ENCODE measurements around the gene HAUS5. TPM values are rescaled to one million over a fixed set of nuclear protein-coding genes. Genes with fewer than 3 reads are reported as not detected.

HAUS5 gene
- total and polyA plus RNA-seq, 2 donors (not counting 1 experiment from before 2014, with no cell fraction given): 32.2 to 42.8 TPM

GRCh38 chr19:35565016-35565856 lies 47.3 kb upstream of the HAUS5 start:
- no peaks in the 10 kb centered on the region for H3K4me1 ChIP-seq (ENCODE audit: control insufficient read depth in 2 of 2, insufficient read depth in 2 of 2, low read length in 2 of 2)
- H4K20me1 ChIP-seq (ENCODE audit: control insufficient read depth, insufficient read depth, low read length, poor library complexity, severe bottlenecking): no peaks in the 10 kb centered on the region
- Mint-ChIP-seq H3K4me1 (peaks cover 3% of the 10 kb centered on the region), H3K27ac (no peak overlapping the region), H3K4me3 (no peak overlapping the region), H3K9me3 (ENCODE audit: insufficient read depth) (no peaks in the 10 kb centered on the region), H3K27me3 (peaks cover 40% of the 10 kb centered on the region)
- H3K36me3 ChIP-seq (replicated peaks in 1 of 2; ENCODE audit: control extremely low read depth in 1 of 2, control insufficient read depth in 1 of 2, extremely low read depth in 1 of 2, insufficient read depth in 2 of 2, low read length in 1 of 2): no peaks in the 10 kb centered on the region
- ChIA-PET POLR2A (no interaction called here), CTCF (no interaction called here)
- H3K4me2 ChIP-seq (replicated peaks; ENCODE audit: low read depth, low read length, poor library complexity, severe bottlenecking): no peak overlapping the region
- TF ChIP-seq CTCF (IDR thresholded peaks at IDR 0.05) (no peak), EZH2 (IDR thresholded peaks at IDR 0.05; ENCODE audit: borderline replicate concordance, insufficient read depth, low read depth, low read length, poor library complexity, severe bottlenecking) (no peak)
- no peak overlapping the region for H3K9ac ChIP-seq (ENCODE audit: low read length)
- no peak overlapping the region for H2AFZ ChIP-seq (ENCODE audit: insufficient read depth, low read depth, low read length, poor library complexity, severe bottlenecking)
- ATAC-seq (ENCODE audit: low read depth) (no peak), DNase-seq (no peak)
- 88% methylated on average over 9 of the region's 12 CpGs for WGBS (ENCODE audit: insufficient coverage)
- no peak overlapping the region for H3K27ac ChIP-seq (ENCODE audit: low read length in 2 of 2)
- no peaks in the 10 kb centered on the region for H3K79me2 ChIP-seq (ENCODE audit: control insufficient read depth, insufficient read depth, low read length)
- no peak overlapping the region for H3K4me3 ChIP-seq (ENCODE audit: control extremely low read depth in 1 of 5, extremely low read depth in 1 of 5, insufficient read depth in 1 of 5, low read depth in 2 of 5, low read length in 4 of 5)
- peaks cover 0 to 27% (median 2%) of the 10 kb centered on the region in 4 experiments for H3K27me3 ChIP-seq (replicated peaks in 1 of 4; ENCODE audit: control extremely low read depth in 1 of 4, control insufficient read depth in 3 of 4, insufficient read depth in 4 of 4, low read length in 3 of 4)
- intact Hi-C loops (cut with micrococcal nuclease): no loop called here
- H3K9me3 ChIP-seq (ENCODE audit: control extremely low read depth in 1 of 3, control insufficient read depth in 2 of 3, insufficient read depth in 1 of 3, low read length in 2 of 3): peaks cover 0 to 4% (median 0%) of the 10 kb centered on the region in 3 donors

GRCh38 chr19:35566738-35567137 lies 45.8 kb upstream of the HAUS5 start:
- Mint-ChIP-seq H3K4me3 (no peak overlapping the region), H3K27me3 (peaks cover 40% of the 10 kb centered on the region), H3K9me3 (ENCODE audit: insufficient read depth) (no peaks in the 10 kb centered on the region), H3K27ac (no peak overlapping the region), H3K4me1 (no peaks in the 10 kb centered on the region)
- TF ChIP-seq CTCF (IDR thresholded peaks at IDR 0.05) (no peak), EZH2 (IDR thresholded peaks at IDR 0.05; ENCODE audit: borderline replicate concordance, insufficient read depth, low read depth, low read length, poor library complexity, severe bottlenecking) (no peak)
- no peaks in the 10 kb centered on the region for H3K4me1 ChIP-seq (ENCODE audit: control insufficient read depth in 2 of 2, insufficient read depth in 2 of 2, low read length in 2 of 2)
- peaks cover 0 to 27% (median 0%) of the 10 kb centered on the region in 4 experiments for H3K27me3 ChIP-seq (replicated peaks in 1 of 4; ENCODE audit: control extremely low read depth in 1 of 4, control insufficient read depth in 3 of 4, insufficient read depth in 4 of 4, low read length in 3 of 4)
- no peak overlapping the region for H3K9ac ChIP-seq (ENCODE audit: low read length)
- H3K27ac ChIP-seq (ENCODE audit: low read length in 2 of 2): no peak overlapping the region
- ChIA-PET POLR2A (no interaction called here), CTCF (no interaction called here)
- H4K20me1 ChIP-seq (ENCODE audit: control insufficient read depth, insufficient read depth, low read length, poor library complexity, severe bottlenecking): no peaks in the 10 kb centered on the region
- no peak overlapping the region for H3K4me2 ChIP-seq (replicated peaks; ENCODE audit: low read depth, low read length, poor library complexity, severe bottlenecking)
- DNase-seq: no peak
- 74% methylated on average over 2 of the region's 7 CpGs for WGBS (ENCODE audit: insufficient coverage)
- H3K36me3 ChIP-seq (replicated peaks in 1 of 2; ENCODE audit: control extremely low read depth in 1 of 2, control insufficient read depth in 1 of 2, extremely low read depth in 1 of 2, insufficient read depth in 2 of 2, low read length in 1 of 2): no peaks in the 10 kb centered on the region
- ATAC-seq (ENCODE audit: low read depth): no peak
- no peak overlapping the region for H3K4me3 ChIP-seq (ENCODE audit: control extremely low read depth in 1 of 5, extremely low read depth in 1 of 5, insufficient read depth in 1 of 5, low read depth in 2 of 5, low read length in 4 of 5)
- peaks cover 0 to 4% (median 0%) of the 10 kb centered on the region in 3 donors for H3K9me3 ChIP-seq (ENCODE audit: control extremely low read depth in 1 of 3, control insufficient read depth in 2 of 3, insufficient read depth in 1 of 3, low read length in 2 of 3)
- intact Hi-C loops (cut with micrococcal nuclease): no loop called here
- H2AFZ ChIP-seq (ENCODE audit: insufficient read depth, low read depth, low read length, poor library complexity, severe bottlenecking): no peak overlapping the region
- no peaks in the 10 kb centered on the region for H3K79me2 ChIP-seq (ENCODE audit: control insufficient read depth, insufficient read depth, low read length)

Data from B cell (primary cell).